ENCODE data around the gene PPP3R1. TPM values are rescaled to one million over a fixed set of nuclear protein-coding genes. Genes with fewer than 3 reads are reported as not detected.
A peak's percentile ranks its signal among the peaks of the same experiment; 100 is the strongest.

Gene PPP3R1
- total RNA-seq, 2 experiments from 2014 or later = 69.8 to 70.3 TPM

DNA sequence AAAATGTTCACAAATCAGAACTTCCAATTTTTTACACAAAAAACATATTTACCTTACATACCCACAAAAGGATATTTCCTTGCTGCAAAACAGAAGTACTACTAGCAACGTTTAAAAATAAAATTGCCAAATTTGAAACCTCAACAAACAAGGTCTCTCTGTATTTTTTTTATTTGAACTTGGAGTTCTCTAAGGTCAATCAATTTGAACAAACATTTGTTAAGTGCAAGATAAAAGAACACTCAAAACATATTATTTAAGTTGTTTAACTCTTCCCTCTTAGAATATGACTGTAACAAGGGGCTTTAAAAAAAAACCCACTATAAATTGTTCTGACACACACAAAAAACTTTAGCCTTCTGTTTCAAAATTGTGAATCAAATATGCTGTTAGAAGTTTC is 65.0 kb downstream of the PPP3R1 start:
- peaks cover 48% of the 10 kb centered on the region for H3K36me3 Mint-ChIP-seq (ENCODE audit: low read depth)
- peak overlapping the region; percentile 65 for H3K27ac Mint-ChIP-seq
- ChIA-PET CTCF (interaction anchor here (0.9 kb wide), 1 partner anchor 46 kb away, joined by 3 read pairs; no protein-coding TSS in a partner anchor), POLR2A (no interaction called here)
- DNase-seq = no peak
- no peak overlapping the region for H3K4me3 Mint-ChIP-seq
- H3K27me3 Mint-ChIP-seq = no peaks in the 10 kb centered on the region
- no peaks in the 10 kb centered on the region for H3K4me1 ChIP-seq (ENCODE audit: insufficient read depth, low read length)
- intact Hi-C loops (cut with DNase I, micrococcal nuclease) = loop anchor here in 1 of 2 experiments (5.0 kb wide), 1 partner anchor 60 kb away; no protein-coding TSS in a partner anchor
- no peaks in the 10 kb centered on the region for H3K9me3 Mint-ChIP-seq
- no peak for ATAC-seq (ENCODE audit: poor library complexity)
- peaks cover 29% of the 10 kb centered on the region for H3K36me3 ChIP-seq (ENCODE audit: insufficient read depth, low read length)
- TF ChIP-seq, protein P1, sequence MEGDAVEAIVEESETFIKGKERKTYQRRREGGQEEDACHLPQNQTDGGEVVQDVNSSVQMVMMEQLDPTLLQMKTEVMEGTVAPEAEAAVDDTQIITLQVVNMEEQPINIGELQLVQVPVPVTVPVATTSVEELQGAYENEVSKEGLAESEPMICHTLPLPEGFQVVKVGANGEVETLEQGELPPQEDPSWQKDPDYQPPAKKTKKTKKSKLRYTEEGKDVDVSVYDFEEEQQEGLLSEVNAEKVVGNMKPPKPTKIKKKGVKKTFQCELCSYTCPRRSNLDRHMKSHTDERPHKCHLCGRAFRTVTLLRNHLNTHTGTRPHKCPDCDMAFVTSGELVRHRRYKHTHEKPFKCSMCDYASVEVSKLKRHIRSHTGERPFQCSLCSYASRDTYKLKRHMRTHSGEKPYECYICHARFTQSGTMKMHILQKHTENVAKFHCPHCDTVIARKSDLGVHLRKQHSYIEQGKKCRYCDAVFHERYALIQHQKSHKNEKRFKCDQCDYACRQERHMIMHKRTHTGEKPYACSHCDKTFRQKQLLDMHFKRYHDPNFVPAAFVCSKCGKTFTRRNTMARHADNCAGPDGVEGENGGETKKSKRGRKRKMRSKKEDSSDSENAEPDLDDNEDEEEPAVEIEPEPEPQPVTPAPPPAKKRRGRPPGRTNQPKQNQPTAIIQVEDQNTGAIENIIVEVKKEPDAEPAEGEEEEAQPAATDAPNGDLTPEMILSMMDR (IDR thresholded peaks at IDR 0.05) = no peak
- H3K4me3 ChIP-seq (ENCODE audit: low read length) = no peak overlapping the region
- no peaks in the 10 kb centered on the region for H3K27me3 ChIP-seq (ENCODE audit: control insufficient read depth in 1 of 2, insufficient read depth in 2 of 2, low read length in 2 of 2)
- H3K9me3 ChIP-seq (ENCODE audit: control insufficient read depth in 1 of 2, insufficient read depth in 1 of 2, low read length in 2 of 2) = no peaks in the 10 kb centered on the region
- H3K27ac ChIP-seq (ENCODE audit: low read depth in 1 of 2, low read length in 2 of 2) = no peak overlapping the region
- peaks cover 71% of the 10 kb centered on the region for H3K4me1 Mint-ChIP-seq (ENCODE audit: low read depth)

DNA sequence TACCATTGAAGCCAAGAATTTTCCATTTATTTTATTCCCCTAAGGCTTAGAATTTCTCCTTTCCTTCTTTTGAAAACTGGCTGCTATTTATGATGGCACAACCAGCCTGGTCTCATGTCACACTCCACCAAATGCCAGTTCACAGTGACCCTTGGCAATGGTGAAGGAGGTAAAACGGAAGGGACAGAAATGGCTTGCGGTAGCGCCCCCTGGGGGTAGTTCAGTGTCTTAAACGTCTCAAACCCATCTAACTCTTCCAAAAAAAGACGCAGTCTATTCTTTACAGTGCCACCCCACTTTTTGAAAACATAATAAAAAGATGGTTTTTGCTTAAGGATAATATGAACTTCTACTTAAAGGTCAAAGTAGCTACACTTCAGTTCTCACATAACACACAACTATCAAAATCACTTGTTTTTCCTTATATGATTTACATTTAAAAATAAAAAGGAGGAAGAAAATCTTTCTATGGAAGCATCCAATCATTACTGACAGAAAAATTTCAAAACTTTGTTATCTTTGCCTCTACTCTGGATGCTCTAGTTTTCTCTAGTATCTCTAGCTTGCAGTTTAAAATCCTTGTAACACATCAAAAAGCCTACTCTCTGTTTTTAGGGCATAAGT is 66.7 kb downstream of the PPP3R1 start:
- Histone ChIP-seq H3K27me3 (ENCODE audit: control insufficient read depth in 1 of 2, insufficient read depth in 2 of 2, low read length in 2 of 2) (no peaks in the 10 kb centered on the region), H3K9me3 (ENCODE audit: control insufficient read depth in 1 of 2, insufficient read depth in 1 of 2, low read length in 2 of 2) (no peaks in the 10 kb centered on the region), H3K4me3 (ENCODE audit: low read length) (no peak overlapping the region), H3K36me3 (ENCODE audit: insufficient read depth, low read length) (peaks cover 42% of the 10 kb centered on the region), H3K4me1 (ENCODE audit: insufficient read depth, low read length) (no peaks in the 10 kb centered on the region), H3K27ac (ENCODE audit: low read depth in 1 of 2, low read length in 2 of 2) (no peak overlapping the region)
- POLR2A ChIA-PET = interaction anchor here (0.7 to 0.9 kb wide), 2 partner anchors 11 to 73 kb away, joined by 3 read pairs; no protein-coding TSS in a partner anchor
- TF ChIP-seq, protein P1 (IDR thresholded peaks at IDR 0.05) = peak; percentile 73
- Mint-ChIP-seq H3K27me3 (no peaks in the 10 kb centered on the region), H3K9me3 (no peaks in the 10 kb centered on the region), H3K4me3 (no peak overlapping the region), H3K36me3 (ENCODE audit: low read depth) (peaks cover 65% of the 10 kb centered on the region), H3K27ac (peak overlapping the region; percentile 65), H3K4me1 (ENCODE audit: low read depth) (peaks cover 54% of the 10 kb centered on the region)
- CTCF ChIA-PET = interaction anchor here (0.7 to 1.5 kb wide), 5 partner anchors 11 to 97 kb away, joined by 3 to 9 read pairs (median 3); no protein-coding TSS in a partner anchor
- DNase-seq (peak; percentile 25 to 82 (median 42)), ATAC-seq (ENCODE audit: poor library complexity) (peak; percentile 49)
- intact Hi-C loops (cut with DNase I, micrococcal nuclease) = loop anchor here in 1 of 2 experiments (5.0 kb wide), 1 partner anchor 58 kb away; no protein-coding TSS in a partner anchor

DNA sequence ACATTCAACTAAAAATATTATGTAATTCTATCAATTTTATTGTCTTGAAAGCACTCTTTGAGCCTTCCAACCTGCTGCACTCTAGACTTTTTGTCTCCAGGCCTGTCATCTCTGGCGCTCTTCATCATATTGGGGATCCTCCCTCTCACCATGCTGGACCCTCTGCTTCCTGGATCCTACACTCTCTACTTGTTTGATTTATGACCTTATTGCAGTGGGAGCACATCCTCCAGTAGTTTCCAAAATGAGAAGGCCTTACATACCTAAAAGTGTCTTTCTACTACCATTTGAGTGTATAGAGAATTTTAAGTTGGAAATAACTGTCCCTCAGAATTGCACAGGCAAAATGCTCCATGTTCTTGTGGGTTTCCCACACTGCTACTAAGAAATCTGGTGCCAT is 69.4 kb downstream of the PPP3R1 start:
- peak overlapping the region; percentile 28 for H3K27ac Mint-ChIP-seq
- Histone ChIP-seq H3K4me3 (ENCODE audit: low read length) (no peak overlapping the region), H3K27ac (ENCODE audit: low read depth in 1 of 2, low read length in 2 of 2) (peak overlapping the region in 1 of 2 donors; percentile 13), H3K27me3 (ENCODE audit: control insufficient read depth in 1 of 2, insufficient read depth in 2 of 2, low read length in 2 of 2) (no peaks in the 10 kb centered on the region), H3K4me1 (ENCODE audit: insufficient read depth, low read length) (no peaks in the 10 kb centered on the region), H3K36me3 (ENCODE audit: insufficient read depth, low read length) (peaks cover 65% of the 10 kb centered on the region), H3K9me3 (ENCODE audit: control insufficient read depth in 1 of 2, insufficient read depth in 1 of 2, low read length in 2 of 2) (no peaks in the 10 kb centered on the region)
- TF ChIP-seq, protein P1 (IDR thresholded peaks at IDR 0.05) = no peak
- H3K27me3 Mint-ChIP-seq = no peaks in the 10 kb centered on the region
- peaks cover 31% of the 10 kb centered on the region for H3K4me1 Mint-ChIP-seq (ENCODE audit: low read depth)
- H3K9me3 Mint-ChIP-seq = no peaks in the 10 kb centered on the region
- no peak for ATAC-seq (ENCODE audit: poor library complexity)
- DNase-seq = no peak
- no peak overlapping the region for H3K4me3 Mint-ChIP-seq
- CTCF ChIA-PET = no interaction called here
- H3K36me3 Mint-ChIP-seq (ENCODE audit: low read depth) = peaks cover 88% of the 10 kb centered on the region
- intact Hi-C loops (cut with DNase I, micrococcal nuclease) = no loop called here
- POLR2A ChIA-PET = no interaction called here

Measured in CD4-positive, alpha-beta T cell (primary cell).